ENCODE results near the gene COQ8A.
"Not testable (repeated sequence)": the region's sequence is repeated elsewhere in the genome, so short reads cannot be mapped to it uniquely, and the experiment has no call there.

Gene COQ8A

DNA sequence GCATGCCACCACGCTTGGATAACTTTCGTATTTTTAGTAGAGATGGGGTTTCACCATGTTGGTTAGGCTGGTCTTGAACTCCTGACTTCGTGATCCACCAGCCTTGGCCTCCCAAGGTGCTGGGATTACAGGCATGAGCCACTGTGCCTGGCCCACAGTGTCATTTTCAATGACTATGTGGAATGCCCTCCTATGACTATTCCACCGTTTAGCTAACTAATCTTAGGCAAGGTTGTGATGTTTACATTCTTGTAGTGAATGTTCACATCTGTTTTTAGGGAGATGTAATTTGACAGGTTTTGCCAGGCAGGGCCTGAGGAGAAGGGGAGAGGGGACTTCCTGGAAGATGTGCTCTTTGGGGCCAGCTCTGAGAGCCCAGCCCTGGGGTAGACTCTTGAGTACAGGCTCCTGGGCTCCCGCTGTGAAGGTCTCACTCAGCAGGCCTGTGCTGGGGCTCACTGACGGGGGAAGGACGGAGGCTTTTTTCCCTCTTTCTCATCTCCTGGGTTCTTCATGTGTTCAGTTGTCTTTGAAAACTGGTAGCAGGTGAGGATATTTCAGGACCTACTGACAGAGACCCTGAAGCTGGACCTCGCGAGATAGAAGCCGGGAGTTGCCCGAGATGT is 13.2 kb downstream of the COQ8A start:
- DNase-seq: no peak

DNA sequence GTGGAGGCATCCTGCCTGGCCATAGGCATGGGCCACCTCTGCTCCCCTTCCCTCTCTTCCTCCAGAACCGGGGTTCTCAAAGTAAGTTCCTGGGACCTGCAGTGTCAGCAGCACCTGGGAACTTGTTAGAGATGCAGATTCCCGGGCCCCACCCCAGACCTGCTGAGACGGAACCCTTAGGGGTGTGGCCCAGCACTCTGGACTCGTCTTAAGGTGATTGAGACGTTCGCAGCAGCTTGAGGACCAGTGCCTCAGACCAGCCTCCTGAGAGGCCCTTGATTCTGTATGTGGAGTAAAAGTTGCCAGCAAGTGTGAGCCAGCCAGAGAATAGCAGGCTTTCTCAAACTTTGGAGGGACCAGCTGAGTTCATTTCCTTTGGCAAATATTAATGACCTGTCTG is 14.2 kb downstream of the COQ8A start:
- DNase-seq: no peak

DNA sequence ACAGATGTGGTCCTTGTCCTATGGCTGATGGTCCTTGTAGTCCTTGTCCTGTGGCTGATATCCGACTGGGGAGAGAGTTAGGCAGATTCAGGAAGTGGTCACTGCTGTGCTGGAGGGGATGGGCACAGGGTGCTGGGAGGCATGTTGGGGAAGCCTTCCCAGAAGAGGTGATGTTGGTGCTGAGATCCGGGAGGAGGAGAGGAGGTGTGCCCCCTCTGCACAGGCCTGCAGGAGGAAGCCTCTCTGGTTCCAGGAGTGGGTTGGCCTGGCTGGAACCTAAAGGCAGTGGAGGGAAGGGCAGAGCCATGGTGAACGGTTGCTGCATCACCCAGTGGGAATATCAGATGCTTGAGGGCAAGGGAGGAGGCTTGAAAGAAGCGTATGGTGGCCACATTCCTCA is 14.7 kb downstream of the COQ8A start:
- no peak for DNase-seq

DNA sequence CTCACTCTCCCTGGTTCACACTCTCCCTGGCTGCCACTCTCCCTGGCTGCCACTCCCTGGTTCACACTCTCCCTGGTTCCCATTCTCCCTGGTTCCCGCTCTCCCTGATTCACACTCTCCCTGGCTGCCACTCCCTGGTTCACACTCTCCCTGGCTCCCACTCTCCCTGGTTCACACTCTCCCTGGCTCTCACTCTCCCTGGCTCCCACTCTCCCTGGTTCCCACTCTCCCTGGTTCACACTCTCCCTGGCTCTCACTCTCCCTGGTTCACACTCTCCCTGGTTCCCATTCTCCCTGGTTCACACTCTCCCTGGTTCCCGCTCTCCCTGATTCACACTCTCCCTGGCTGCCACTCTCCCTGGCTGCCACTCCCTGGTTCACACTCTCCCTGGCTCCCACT is 15.8 kb downstream of the COQ8A start:
- DNase-seq: not testable (repeated sequence)

DNA sequence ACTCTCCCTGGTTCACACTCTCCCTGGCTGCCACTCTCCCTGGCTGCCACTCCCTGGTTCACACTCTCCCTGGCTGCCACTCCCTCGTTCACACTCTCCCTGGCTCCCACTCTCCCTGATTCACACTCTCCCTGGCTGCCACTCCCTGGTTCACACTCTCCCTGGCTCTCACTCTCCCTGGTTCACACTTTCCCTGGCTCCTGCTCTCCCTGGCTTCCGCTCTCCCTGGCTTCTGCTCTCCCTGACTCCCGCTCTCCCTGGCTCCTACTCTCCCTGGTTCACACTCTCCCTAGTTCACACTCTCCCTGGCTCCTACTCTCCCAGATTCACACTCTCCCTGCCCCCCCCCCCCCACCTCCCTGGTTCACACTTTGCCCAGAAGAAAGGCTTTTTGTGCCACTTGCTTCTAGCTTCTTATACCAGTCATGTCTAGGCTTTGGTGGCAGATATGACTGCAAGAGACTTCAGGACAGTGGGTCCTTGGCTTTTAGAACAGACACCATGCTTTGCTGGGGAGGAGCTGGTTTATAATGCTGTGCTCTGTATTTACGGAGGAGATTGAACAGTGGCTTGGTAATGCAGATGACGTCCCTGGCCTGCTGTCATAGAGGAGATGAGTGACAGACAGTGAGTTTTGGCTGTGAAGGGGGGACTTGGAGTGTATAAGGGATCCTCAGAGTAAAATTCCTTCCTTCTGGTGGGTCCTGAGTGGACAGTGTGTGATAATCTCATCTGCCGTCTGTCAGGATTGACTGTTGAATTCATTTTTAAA is 17.0 kb downstream of the COQ8A start:
- DNase-seq: no peak

DNA sequence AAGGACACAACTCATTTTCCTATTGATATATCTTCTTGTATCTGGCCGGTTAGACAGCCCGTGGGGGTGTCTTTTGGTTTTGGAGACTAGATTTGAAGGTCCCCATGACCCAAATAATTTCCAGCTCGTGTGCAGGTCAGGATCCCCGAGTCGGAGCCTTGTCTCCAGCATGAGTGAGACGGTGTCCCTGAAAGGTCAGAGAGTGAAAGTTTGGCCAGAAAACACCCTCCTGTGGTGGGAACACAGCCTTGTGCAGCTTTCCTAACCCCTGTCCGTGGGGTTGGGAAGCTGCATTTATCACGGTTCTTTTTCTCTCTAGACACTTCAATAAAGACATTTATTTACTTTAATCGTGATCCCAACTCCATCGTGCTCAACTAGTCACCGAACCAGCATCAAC is 17.6 kb downstream of the COQ8A start:
- DNase-seq: no peak

DNA sequence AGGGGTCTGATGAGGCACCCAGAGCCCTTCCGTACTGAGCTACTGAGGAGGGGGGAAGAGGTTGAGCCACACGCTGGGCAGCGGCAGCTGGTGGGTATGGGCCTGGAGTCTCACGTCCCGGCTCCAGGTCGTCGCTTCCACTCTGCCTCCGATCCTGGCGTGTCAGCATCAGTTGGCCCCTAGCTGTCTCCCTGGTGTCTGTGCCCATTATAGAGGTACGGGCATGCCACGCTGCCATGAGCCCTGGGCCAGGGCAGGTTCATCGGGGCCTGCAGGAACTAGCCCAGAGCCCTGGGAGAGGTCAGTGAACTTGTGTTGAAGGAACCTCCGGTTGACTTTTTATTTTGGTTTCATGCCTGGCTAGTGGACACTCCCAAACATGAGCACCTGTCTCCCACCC is 18.2 kb downstream of the COQ8A start:
- DNase-seq: no peak

DNA sequence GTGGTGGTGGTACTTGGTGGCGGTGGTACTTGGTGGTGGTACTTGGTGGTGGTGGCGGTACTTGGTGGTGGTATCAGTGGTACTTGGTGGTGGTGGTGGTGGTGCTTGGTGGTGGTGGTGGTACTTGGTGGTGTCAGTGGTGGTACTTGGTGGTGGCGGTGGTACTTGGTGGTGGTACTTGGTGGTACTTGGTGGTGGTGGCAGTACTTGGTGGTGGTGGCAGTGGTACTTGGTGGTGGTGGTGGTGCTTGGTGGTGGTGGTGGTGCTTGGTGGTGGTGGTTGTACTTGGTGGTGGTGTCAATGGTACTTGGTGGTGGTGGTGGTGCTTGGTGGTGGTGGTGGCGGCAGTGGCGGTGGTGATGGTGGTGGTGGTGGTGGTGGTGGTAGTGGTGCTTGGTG is 20.2 kb downstream of the COQ8A start:
- no peak for DNase-seq

DNA sequence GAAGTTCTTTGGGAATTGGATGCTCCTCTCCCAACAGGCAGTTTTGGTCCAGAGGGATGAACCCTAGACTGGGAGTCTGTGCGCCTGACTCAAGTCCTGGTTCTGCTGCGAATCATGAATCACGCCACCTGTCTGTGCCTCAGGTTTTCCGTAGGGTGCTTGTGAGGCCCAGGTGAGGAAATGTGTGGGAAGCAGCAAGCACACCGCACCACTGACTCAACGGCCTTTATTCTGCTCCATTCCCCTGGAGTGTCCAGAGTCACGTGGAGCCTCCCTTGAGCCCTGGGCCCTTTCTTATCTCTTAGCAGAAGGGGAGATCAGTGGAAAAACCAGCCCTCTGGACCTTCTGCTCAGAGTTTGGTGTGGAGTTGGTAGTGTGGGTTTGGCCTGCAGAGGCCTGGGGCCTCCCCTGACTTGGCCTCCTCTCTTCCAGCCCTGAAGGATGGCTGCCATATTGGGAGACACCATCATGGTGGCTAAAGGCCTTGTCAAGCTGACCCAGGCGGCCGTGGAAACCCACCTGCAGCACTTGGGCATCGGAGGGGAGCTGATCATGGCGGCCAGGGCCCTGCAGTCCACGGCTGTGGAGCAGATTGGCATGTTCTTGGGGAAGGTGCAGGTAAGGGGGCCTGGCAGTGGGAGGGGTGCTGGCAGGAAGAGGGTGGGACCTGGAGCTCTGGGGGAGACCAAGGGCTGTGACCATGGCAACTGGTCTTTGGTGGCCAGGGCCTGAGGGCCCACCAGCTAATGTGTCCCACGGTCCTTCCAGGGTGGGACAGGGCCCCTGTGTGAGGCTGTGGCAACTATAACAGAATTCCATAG is 21.1 kb downstream of the COQ8A start:
- no peak for DNase-seq

DNA sequence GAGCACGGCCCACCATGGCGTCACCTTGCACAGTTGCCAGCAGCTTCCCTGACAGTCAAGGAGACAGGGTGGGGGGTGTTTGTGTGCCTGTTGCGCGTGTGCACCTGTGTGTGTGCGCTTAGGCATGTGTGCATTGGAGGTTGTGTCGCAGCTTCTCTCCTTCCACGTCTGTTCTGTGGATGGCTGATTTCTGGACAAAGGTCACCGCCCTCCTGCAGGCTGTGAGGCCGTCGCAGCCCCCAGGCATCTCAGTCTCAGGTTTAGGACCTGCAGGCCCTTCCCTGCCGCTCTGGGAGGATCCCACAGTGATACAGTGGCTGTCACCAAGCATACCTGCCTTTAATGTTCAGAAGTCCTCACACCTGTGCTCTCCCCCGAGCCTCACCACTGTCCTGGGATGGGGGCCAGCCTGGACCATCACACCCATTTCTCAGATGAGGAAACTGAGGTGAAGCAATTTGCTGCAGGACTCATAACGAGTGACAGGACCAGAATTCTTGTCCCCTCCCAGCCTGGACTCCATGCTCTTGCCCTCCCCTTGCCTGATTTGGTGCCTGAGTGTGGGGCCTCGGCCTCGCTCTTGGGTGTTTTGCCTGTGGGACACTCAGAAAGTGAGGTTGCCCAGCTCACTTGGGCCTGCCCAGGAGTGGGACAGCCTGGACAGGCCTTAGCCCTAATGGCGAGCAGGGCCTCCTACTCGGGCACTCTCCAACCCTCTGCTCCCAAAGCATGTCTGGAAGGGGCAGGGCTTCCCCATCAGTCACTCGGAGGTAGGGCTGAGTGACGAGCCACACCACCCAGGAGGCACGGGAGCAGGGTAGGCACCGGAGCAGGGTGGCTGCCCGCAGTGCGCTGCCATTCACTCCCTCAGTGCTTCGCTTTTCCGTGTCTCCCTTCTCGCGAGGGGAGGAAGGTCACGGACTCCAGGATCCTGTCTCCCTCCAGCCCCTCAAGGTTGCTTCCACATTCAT is 22.6 kb downstream of the COQ8A start:
- no peak for DNase-seq

DNA sequence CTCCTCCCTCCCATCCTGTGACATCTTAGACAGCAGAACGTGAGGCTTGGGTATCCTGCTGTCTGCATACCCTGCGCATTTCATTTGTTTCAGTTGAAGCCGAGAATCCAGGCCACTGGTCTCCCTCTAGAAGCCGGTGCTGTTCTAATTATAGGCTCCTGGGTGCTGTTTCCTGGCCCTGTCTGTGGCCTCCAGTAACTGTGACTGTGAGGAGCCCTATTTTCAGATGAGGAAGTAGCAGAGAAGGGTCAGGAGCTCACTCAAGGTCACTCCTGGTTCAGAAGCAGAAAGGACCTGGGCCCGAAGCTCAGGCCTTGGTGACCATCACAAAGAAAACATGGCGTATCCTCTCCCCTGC is 24.0 kb downstream of the COQ8A start:
- DNase-seq: no peak

DNA sequence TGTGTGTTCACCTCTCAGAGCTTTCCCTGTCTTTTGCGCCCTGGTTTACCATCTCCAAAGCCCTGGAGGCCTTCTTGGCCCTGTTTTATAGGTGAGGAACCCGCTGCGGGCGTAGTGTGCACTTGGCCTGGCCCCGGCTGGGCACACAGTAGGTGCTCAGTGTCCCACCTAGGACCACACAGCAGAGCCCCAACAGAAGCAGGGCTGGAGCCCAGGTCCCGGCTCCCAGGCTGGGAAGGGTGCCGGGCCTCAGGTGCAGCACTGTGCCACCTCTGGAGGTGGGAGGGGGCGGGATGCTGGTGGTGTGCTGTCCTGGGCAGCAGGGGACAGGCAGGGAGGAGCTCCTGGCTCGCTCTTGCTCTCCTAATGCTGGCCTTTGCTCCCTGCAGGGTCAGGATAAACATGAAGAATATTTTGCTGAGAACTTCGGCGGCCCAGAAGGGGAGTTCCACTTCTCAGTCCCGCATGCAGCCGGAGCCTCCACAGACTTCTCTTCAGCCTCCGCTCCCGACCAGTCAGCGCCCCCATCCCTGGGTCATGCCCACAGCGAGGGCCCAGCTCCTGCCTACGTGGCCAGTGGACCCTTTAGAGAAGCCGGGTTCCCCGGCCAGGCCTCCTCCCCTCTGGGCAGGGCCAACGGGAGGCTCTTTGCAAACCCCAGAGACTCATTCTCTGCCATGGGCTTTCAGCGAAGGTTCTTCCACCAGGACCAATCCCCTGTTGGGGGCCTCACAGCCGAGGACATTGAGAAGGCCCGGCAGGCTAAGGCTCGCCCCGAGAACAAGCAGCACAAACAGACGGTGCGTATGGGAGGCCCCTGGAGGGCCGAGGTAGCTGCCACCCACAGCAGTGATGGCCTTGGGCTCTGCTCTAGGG is 24.8 kb downstream of the COQ8A start:
- no peak for DNase-seq

DNA sequence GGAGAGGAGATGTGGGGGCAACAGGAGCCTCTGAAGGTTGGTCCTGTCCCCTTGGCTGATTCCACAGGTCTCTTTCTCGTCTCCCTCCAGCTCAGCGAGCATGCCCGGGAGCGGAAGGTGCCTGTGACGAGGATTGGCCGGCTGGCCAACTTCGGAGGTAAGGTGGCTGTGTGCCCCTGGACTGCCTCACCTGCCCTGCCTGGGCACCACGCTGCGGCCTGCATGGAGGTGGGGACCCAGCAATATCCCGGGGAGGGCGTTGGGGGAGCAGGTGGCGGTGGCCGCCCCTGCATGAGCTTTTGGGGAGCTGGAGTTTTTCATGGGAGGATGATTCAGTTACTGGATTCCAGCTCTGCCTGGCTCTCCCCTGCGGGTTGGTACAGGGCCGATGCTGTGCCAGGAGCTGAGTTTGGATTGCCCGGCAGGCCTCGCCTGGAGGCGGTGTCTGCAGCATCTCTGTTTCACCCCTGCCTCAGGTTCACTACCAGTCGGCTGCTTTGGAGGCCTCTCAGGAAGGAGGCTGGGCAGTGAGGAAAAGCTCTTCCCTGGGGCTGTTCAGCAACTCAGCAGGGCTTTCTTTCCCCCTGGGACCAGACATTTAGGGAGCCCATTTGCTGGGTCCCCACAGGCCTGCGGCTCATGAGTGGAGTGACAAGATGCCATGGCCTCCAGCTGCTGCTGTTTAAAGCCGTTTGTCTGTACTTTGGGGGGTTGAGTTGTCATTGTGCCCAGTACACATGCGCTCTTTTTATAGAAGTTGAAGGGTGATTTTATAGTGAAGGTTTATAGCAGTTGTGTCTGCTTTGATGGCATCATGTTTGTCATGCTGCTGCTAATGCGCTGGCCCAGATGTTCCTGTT is 25.7 kb downstream of the COQ8A start:
- DNase-seq: no peak

DNA sequence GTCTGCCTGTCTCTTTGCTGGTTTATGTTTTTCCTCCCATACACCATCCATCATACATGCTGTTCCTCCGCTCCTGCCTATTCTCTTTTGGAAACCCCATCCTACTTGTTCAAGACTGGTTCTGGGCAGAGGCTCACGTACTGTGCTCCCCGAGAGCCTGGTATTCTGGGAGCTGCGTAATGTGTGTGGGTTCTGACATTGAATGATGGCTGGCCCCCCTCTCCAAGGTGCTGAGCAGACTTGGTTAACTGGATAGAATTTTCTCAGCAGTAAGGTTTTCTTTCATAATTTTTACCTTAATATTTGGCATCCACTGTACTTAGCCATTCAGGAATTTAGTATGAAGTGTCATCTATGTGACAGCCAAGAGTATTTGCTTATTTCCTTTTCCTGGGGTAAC is 26.6 kb downstream of the COQ8A start:
- DNase-seq: no peak

DNA sequence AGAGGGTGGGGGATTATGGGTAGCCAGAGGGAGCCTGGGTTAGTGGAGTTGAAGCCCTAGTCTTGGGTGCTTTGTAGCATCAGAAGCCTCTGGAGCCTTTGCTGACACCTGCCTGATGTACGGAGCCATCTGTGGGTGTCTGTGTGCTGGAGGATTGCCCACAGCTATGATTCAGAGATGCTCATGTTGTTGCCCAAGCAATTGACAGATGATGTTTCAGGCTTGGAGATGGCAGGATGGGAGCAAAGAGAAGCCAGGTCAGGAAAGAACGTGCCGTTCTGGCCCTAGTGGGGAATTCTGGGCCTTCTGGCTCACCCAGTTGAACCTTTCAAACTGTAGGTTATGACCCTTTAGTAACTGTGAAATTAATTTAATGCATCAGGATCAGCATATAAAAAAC is 27.6 kb downstream of the COQ8A start:
- no peak for DNase-seq

DNA sequence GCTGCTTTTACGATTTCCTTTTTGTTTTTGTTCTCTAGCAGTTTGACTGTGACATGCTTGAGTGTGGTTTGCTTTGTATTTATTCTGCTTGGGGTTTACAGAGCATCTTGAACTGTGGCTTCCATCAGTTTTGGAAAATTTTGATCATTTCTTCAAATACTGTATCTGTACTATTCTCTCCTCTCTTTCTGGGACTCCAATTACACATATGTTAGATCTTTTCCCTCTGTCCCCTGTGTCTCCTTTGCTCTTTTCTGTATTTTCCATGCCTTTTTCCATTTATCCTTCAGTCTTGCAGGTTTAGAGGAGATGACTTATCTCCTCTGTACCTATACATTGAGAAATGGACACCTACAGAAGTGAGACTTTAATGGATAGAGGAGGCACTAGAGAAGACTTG is 31.7 kb downstream of the COQ8A start:
- no peak for DNase-seq

DNA sequence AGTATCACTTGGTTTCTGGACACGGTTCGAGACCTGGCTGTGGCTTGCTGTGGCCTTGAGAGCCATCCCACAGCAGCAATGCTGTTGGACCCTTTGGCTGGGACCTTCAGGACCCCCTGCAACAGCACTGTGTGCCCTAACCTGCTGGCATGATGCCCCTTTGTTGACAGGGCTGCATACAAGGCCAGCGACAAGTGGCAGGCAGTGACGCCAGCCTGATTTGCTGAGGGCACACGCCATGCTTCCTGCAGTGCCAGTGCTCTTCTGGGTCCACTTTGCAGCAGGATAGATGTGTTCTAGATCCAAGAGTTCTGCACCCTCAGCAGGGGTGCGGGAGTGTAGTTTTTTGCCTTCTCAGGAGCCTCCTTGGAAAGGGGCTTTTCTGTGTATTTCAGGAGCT is 32.8 kb downstream of the COQ8A start:
- DNase-seq: no peak

DNA sequence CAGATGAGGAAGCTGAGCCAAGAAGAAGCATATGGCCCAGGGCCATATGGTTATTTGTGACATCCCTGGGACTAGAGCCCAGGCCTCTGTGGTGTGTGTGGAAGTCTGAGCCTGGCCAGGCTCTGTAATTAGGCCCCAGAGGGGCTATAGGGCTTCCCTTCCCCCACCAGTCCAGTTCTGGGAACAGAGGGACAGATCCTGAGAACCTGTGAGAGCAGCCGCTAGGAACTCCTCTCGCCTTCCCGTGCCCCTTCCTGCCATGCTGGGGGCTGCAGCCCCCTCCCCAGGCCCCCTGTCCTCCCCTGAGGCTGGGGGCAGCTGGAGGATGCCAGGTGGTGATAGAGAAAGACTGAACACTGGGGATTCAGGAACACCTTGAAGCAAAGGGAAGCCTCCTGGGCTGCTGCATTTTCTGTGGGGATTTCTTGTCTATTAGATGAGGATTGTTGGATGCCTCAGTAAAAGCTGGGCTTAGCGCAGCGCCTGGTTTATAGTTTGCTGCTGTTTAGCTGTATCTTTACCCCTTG is 33.3 kb downstream of the COQ8A start:
- DNase-seq: no peak

DNA sequence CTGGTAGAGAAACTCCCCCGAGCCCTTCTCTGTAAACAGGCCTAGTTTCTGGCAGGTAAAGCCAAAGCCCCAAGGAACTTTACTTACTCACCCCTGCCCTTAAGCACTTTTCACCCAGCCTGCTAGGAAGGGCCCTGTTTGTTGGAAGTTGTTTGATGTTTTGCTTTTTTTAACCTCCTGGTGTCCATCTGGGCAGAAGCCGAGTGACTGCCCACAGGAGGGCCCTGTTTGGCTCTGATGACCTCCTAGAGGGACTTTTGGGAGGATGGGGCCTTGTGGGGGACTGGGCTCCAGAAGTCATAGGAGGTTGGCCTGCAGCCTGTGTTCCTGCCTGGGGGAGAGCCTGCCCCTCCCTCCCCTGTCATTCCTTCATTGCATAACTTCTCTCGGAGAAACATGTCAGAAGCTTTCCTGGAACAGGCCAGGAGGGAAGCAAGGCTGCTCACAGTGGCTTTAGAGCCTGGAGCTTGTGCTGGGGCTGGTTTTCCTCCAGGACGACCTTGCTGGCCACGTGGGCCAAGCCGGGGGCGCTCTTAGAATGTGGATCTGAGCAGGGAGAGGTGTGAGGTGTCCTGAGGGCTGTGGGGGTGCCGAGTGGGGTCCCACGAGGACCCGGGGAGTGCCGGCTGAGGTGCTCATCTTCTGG is 33.9 kb downstream of the COQ8A start:
- DNase-seq: no peak
